HG02588 (cell line): ENCODE results near the gene RBMX.
"Not testable (repeated sequence)": the region's sequence is repeated elsewhere in the genome, so short reads cannot be mapped to it uniquely, and the experiment has no call there.

Experiments used
- ATAC-seq: cut with Tn5 transposase; IDR thresholded peaks from one replicate; pipeline ENCODE4 v1.9.1; 2021; ENCODE audit warnings: mild to moderate bottlenecking, moderate library complexity; ENCODE audit not compliant: unreplicated experiment

RBMX gene

DNA sequence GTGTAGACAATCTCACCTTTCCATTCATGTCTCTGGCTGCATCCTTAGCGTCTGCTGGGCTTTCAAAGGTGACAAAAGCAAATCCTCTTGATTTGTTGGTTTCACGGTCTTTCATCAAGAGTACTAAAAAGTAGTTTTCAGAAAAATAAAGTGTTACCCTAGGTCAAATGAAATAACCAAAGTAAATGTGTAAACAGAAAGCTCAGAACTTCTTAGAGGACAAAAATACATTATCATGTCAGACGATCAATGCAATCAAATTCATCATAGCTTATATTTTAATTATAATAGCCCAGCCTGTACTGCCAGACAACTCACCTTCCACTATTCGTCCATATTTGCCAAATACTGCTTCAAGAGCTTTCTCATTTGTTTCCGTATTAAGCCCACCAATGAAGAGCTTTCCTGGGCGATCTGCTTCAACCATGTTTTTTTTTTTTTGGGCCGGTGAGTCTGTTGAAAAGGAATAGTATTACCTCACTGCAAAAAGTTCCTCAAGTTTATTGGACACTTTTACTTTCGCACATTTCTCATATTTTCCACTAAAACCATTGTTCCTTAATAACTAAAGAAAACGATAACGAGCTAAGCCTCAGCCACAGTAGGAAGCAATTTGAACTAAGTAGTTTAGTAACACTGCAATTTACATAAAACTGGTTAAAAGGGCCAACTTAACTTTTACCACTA is 1.4 kb downstream of the RBMX start:
- ATAC-seq, result no peak

DNA sequence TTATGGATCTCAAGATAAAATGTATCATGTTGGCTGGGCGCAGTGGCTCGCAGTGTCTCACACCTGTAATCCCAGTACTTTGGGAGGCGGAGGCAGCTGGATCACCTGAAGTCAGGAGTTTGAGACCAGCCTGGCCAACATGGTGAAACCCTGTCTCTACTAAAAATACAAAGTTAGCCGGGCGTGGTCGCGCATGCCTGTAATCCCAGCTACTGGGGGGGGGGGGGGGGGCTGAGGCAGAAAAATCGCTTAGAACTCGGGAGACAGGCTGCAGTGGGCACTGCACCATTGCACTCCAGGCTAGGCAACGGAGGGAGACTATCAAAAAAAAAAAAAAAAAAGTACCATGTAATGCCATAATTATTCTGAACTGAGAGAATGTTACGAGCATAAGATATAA is 2.1 kb downstream of the RBMX start:
- ATAC-seq, result no peak

DNA sequence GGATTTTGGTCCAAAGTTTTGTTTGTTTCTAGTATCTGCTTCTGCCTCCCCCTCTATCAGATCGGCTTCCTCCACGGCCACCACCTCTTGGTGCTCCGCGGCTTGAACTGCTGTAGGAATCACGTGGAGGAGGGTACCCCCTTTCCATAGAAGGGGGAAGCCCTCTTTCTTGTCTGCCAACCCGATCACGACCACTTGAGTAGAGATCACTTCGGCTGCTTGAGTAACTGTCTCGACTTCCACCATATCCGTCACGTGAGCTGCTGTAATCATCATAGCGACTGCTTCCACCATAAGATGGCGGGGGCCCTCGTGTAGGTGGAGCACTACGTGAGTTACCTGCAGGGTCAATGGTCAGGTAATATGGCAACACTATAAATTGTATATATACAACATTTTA is 6.4 kb downstream of the RBMX start:
- not testable (repeated sequence) for ATAC-seq

DNA sequence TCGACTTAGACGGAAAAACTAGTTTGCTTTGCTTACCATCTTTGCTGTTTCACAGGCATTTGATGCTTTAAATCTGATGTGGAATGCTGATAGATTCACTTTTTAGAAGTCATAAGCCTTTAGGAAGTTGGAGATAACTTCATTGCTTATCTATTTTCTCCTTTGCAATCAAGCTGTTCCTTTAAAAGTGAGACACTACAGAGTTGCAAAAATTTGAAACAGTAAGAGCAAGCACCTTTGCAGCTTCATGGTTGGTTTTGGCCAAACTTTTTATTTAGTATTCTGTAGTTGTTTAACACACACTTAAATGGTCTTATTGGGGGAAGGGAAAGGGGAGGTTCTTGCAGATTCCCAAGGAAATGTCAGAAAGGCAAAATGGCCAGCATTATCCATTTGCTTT is 7.3 kb downstream of the RBMX start:
- ATAC-seq, result not testable (repeated sequence)

DNA sequence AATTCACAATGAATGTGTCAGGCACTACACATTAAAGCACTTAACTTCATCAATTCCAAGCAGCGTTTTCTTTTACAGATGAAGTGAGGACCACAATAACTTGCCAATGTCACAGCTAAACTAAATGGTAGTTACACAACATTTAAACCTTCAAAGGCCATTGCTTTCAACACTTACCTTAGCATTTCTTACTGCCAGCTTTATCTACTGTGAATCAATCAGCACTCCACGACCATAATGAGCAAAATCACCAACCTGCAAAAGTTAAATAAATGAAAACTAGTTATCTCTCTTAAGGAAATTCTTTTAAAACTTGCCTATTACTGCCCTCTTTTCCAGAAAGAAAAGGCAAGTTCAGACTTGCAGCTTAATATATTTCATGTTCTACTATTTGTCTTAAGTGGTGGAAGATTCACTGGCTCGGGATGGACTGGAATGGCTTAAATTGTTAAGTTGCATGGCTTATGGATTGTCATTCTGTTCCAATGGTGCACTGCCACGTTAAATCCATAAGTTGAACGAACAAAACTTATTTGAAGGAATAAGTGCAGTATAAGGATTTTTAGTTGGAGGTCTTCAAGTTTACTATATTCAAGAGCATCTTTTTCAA is 8.3 kb downstream of the RBMX start:
- no peak for ATAC-seq

DNA sequence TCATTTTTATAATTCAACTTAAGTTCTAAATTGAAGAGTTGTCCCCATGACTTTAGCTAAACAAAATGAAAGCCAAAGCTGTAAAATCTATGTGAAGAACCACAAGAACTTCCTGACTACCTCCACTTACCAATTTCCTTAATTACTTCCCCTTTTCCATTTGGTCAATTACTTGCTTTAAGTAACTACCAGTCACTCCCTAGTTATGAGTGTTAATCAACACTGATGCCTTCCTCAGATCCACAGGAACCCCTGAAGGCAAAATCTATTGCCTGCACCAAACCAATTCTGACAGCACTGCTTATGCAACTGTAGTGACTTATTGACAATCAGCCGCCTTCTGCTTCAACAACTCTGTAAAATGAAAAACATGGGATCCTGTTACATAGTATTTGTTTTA is 10.5 kb downstream of the RBMX start:
- ATAC-seq, result no peak

DNA sequence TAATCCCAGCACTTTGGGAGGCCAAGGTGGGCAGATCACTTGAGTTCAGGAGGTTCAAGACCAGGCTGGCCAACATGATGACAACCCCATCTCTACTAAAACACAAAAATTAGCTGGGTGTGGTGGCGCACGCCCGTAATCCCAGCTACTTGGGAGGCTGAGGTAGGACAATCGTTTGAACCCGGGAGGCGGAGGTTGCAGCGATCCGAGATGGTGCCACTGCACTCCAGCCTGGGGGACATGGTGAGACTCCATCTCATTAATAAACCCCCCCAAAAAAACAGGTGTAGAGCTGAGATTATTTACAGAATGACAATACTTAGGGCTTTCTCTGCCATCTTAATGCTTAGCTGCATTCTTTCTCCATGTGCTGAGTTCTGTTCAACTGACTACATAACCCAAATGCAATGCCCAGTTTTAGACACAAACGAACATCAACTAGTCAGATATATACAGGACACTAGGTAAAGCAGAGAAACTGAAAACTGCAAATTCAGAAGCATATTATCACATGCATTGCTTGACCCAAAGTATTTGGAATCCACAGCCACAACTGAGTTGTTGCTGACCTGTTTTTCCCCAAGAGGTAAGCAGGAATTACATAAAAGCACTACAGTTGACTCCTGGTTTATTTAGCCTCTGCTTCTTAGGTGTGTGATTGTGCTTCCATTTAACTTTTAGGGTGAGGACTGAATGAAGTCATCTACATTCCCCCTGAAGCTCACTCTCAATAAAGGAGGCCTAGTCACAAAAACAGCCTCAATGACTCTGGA is 12.1 kb downstream of the RBMX start:
- ATAC-seq, result no peak

DNA sequence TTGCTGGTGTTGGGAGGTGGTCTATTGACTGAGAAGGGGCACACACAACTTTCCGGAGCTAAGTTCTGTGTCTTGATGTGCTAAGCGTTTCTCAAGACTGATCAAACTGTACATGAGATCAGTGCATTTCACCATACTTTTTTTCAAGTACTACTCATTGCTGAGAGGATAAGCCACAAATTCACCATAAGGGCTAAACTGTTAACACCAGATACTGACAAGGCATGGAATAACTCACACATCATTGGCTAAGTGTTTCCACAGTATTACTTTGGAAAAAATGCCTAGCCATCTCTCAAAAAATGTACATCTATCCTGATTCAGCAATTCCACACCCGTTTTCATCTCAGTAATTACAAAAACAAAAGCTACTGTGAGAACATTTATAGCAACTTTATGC is 13.0 kb downstream of the RBMX start:
- ATAC-seq, result no peak

DNA sequence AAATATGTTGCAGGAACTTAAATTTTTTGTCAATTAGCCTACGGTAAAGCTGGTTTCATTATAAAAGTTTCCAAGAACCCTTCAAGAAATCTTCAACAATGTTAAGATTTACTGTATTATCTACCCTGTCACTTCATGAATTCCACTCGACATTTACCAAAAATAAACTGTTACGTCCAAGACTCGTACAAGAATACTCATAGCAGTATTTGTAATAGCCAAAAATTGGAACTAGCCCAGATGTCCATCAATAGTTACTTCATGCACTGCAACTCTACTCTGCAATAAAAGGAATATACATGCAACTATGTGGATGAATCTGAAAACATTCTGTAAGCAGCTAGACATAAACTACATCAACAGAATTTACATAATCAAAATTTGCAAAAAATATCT is 13.4 kb downstream of the RBMX start:
- no peak for ATAC-seq

DNA sequence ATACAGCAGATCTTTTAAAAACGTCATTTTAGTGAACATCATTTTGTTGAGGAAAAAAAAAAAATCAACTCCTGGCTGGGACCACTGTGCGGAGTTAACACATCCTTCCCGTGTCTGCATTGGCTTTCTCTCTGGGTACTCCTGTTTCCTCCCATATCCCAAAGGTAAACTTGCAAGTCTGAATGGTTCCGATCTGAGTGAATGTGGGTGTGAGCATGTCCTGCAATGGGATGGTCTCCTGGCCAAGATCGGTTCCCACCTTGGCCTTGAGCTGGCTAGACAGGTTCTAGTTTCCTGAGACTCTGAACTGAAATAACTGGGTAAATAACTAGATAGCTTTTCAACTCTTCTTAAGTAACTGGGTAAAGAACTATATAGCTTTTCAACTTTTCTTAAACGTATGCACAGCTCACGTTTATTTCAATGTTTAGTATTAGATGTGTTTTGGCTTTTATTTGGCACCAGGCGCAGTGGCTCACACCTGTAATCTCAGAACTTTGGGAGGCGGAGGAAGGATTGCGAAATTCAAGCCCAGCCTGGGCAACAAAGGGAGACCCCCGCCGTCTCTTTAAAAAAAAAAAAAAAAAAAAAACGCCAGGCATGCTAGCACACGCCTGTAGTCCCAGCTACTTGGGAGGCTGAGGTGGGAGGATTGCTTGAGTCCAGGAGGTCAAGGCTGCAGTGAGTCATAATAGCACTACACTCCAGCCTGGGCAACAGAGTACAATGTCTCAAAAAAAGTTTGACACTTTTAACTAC is 14.0 kb downstream of the RBMX start:
- ATAC-seq, result no peak

DNA sequence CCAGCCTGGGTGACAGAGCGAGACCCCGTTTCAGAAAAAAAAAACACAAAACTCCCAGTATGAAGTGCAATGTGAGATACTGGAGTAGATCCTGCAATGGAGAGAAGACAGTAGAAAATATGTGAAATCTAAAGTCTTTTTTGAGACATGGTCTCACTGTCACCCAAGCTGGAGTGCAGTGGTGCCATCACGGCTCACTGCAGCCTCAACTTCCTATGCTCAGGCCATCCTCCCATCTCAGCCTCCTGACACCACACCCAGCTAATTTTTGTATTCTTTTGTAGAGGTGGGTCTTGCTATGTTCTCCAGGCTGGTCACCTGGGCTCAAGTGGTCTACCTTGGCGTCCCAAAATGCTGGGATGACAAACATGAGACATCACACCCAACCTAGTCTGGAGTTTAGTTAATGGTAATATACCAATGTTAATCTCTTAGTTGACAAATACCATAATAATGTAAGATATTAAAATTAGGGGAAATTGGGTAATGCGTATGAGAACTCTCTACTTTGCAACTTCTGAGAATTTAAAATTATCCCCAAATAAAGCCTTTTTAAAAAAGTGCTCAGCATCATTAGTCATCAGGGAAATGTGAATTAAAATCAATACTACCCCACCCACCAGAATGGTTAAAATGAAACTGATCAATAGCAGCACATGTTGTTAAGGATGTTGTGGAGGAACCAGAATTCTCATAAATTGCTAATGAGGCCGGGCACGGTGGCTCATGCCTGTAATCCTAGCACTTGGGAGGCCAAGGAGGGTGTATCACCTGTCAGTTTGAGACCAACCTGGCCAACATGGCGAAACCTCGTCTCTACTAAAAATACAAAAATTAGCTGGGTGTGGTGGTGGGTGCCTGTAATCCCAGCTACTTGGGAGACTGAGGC is 15.0 kb downstream of the RBMX start:
- no peak for ATAC-seq

DNA sequence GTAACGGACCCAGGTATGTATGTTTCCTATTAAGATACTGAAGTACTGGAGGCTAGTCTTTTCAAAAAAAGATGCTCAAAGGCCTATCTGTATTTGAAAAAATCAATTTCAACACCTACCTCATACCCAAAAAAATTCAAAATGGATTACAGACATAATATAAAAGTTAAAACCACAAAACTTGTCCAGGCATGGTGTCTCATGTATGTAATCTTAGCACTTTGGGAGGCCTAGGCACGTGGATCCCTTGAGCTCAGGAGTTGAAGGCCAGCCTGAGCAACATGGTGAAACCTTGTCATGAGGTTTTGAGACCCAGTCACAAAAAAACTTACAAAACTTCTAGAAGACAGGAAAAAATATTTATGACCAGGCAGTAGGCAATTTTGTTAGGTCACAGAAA is 16.7 kb downstream of the RBMX start:
- ATAC-seq, result no peak

DNA sequence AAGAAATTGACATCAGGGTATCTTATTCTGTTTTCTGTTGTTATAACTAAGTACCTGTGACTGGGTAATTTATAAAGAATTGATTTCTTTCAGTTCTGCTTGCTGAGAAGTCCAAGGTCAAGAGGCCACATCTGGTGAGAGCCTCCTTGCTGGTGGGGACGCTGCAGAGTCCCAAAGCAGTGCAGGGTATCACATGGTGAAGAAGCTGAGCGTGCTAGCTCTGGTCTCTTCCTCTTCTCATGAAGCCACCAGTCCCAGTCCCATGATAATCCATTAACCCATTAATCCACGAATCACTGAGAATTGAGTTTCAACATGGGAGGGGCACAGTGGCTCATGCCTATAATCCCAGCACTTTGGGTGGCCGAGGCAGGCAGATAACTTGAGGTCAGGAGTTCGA is 18.0 kb downstream of the RBMX start:
- no peak for ATAC-seq

DNA sequence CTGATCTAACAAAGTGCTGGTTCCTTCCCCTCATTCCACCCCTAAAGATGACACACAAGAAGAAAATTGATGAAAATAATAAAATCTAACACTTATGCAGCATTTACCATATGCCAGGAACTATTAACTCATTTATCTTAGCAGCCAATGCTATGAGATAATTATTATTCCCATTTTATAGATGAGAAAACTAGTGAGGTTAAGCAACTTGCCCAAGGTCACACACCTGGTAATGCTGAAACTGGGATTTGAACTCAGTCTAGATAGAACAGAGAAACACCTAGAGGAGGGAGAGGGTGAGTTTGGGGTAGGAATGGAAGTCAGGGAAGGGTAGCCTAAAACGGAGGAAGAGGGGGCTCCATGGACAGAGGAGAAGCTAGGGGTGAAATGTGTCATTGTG is 18.6 kb downstream of the RBMX start:
- no peak for ATAC-seq

DNA sequence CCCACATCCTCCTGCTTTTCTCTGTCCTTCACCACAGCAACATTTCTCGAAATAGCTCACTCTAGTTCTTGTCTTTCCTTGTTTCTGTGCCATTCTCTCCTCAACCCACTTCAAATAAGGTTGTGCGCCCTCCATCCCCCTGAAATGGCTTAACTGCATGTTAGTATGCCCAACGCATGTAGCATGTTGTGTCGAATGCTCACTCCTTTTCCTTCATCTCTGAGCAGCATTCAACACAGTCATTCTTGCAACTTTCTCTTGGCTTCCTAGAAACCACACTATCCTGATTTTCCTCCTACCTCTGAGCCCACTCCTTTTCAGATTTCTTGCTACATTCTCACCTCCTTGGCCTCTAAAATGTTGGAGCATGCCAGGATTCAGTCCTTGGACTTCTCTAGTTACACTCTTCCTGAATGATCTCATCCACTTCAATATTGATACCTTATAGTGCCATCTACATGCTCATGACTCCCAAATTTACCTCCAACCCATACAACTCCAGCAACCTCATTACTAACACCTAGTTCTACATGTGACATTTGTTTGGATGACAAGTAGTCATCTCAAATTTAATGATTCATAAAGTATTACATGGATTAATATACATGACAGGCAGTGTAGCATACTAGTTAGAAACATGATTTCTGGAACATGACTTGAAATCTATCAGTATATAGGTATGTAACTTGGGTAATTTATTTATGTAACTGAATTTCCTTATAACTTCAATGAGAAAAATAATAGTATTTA is 22.3 kb downstream of the RBMX start:
- no peak for ATAC-seq

DNA sequence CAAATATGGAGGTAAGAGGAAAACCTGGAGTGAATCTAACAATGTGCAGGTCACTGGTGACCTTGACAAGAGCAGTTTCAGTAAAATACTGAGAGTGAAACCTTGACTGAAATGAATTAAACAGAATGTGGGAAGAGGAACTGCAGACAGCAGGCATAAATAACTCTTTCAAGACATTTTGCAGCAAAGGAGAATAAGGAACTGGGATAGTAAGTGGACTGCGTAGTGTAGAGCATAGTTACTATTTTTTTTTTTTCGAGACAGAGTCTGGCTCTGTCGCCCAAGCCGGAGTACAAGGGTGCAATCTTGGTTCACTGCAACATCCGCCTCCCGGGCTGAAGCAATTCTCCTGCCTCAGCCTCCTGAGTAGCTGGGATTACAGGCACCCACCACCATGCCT is 24.0 kb downstream of the RBMX start:
- ATAC-seq, result no peak

DNA sequence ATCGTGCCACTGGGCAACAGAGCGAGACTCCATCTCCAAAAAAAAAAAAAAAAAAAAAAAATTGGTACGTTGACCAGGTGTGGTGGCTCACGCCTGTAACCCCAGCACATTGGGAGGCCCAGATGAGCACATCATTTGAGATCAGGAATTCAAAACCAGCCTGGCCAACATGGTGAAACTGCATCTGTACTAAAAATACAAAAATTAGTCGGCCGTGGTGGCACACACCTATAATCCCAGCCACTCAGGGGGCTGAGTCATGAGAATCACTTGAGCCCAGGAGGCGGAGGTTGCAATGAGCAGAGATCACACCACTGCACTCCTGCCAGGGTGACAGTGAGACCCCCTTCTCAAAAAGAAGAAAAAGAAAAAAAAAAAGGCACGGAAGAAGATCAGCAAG is 24.5 kb downstream of the RBMX start:
- no peak for ATAC-seq

DNA sequence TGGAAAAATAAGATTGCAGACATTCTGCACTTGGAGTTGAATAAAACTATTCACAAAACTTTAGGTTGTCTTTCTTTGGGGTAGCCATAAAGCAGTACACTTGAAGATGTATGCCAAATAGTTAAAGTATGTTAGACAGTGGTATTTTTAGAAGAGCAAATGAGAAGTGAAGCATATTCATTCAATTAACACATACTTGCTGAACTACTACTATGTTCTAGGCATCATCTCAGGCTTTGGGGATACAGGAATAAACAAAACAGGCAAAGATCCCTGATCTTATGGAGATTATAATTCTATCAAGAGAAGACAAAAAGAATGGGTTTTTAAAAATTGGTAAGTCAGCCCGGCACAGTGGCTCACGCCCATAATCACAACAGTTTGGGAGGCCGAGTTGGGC is 29.0 kb downstream of the RBMX start:
- ATAC-seq, result no peak

DNA sequence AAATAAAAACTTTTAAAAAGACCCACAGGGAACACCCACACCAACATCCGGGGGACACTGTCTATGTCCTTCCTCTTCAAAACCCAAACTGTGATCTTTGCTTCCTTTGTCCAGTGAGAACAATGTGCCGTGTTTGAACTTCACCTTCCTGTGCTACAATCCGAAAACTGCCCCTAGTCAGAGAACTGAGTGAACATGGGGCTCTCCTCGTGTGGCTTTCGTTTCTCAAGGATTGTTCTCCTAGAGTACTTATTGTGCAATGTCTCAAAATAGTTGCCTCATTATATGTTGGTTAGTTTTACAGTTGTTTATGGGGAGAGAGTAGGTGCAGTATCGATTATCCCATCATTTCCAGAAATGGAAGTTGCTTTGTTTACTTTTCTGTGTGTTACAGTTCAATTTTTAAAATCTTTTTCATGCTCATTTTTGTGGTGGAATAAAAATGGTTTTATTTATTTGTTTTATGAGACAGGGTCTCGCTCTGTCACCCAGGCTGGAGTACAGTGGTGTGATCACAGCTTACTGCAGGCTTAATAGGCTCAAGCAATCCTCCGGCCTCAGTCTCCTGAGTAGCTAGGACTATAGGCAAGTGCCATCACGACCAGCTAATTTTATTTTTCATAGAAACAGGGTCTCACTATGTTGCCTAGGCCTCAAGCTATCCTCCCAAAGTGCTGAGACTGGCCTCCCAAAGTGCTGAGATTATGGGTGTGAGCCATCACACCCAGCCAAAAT is 29.9 kb downstream of the RBMX start:
- no peak for ATAC-seq
